ENCODE data around the gene RELN. TPM values are rescaled to one million over a fixed set of nuclear protein-coding genes. Genes with fewer than 3 reads are reported as not detected.

The RELN gene
- total and polyA plus RNA-seq, 11 donors = 0.16 to 3.5 (median 1.3) TPM

DNA sequence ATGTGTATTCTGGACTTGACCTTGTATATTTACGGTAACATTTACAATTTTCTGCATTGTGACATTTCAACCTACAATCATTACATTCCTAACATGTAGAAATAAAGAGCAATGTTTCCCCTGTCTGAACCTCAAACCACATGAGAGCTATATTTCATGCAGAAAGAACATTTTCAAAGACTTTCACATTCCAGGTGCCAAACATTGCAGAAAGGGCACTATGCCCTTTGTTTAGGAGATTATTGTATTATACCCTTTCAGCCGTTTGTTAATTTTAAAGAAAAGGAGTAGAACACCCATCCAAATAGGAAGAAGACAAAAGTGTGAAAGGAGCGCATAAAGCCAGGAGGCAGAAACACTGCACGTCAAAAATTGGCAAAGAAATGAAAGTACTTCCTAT, 260.4 kb downstream of the RELN start:
- TF ChIP-seq POLR2A (IDR thresholded peaks at IDR 0.05) = no peak
- intact Hi-C loops (cut with DNase I) = no loop called here
- no peaks in the 10 kb centered on the region for H3K36me3 ChIP-seq
- ATAC-seq (no peak), DNase-seq (no peak)
- no peak overlapping the region for H3K4me3 ChIP-seq
- H3K27ac ChIP-seq = no peak overlapping the region
- no peaks in the 10 kb centered on the region for H3K27me3 ChIP-seq
- 80 to 90% (median 85%) methylated on average over 4 of the region's 4 CpGs for WGBS, 4 donors
- no peaks in the 10 kb centered on the region for H3K4me1 ChIP-seq
- no peaks in the 10 kb centered on the region for H3K9me3 ChIP-seq

DNA sequence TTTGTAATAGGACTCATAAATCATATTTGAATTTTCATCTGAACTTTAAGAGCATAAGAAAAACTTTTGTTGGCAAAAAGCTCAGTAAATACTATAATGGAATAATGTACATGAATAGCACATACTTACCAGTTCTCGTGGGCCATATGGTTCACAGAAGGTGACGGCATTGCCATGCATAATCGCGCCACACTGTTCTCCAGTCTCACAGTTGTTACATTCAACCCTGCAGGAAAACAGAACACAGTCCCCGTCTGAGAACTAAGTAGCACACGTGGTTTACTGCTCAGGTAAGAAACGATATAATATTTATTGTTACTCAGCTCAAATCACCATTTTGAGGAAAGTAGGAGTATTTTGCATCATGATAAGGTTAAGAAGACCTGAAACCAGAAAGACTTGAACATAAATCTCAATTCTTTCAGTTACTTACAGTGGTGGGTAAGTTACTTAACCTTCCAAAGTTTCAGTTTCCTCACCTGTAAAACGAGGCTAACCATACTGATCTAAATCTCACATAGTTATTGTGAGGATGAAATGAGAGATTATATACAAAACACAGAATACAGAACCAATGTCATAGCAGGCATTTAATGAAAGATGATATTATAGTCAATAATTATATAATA, 261.4 kb downstream of the RELN start:
- intact Hi-C loops (cut with DNase I) = no loop called here
- Histone ChIP-seq H3K4me1 (no peaks in the 10 kb centered on the region), H3K9me3 (no peaks in the 10 kb centered on the region), H3K4me3 (no peak overlapping the region), H3K27ac (no peak overlapping the region), H3K36me3 (no peaks in the 10 kb centered on the region), H3K27me3 (no peaks in the 10 kb centered on the region)
- WGBS, 4 donors = 77 to 84% (median 79%) methylated on average over 8 of the region's 8 CpGs
- DNase-seq (no peak), ATAC-seq (no peak)
- TF ChIP-seq, protein P1, sequence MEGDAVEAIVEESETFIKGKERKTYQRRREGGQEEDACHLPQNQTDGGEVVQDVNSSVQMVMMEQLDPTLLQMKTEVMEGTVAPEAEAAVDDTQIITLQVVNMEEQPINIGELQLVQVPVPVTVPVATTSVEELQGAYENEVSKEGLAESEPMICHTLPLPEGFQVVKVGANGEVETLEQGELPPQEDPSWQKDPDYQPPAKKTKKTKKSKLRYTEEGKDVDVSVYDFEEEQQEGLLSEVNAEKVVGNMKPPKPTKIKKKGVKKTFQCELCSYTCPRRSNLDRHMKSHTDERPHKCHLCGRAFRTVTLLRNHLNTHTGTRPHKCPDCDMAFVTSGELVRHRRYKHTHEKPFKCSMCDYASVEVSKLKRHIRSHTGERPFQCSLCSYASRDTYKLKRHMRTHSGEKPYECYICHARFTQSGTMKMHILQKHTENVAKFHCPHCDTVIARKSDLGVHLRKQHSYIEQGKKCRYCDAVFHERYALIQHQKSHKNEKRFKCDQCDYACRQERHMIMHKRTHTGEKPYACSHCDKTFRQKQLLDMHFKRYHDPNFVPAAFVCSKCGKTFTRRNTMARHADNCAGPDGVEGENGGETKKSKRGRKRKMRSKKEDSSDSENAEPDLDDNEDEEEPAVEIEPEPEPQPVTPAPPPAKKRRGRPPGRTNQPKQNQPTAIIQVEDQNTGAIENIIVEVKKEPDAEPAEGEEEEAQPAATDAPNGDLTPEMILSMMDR (IDR thresholded peaks at IDR 0.05) = no peak
- no peak for TF ChIP-seq POLR2A (IDR thresholded peaks at IDR 0.05)

DNA sequence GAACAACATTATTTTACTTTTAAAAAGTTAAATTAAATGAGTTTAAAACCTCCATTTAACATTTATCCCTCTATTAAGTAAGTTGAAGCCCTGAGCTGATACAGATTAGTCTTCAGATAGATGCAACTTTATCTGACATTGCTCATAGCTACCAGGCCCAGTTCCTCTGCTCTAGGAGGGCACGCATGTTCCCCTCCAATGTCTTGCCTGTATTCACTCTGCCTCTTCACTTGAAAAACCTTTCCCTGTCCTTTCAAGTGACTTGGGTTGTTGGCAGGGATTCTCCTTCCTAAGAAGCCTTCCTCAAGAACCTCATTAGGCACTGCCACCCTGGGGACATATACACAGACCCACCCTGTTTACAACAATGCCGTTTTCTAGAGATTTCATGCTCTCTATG, 270.4 kb downstream of the RELN start:
- intact Hi-C loops (cut with DNase I) = no loop called here
- Histone ChIP-seq H3K27me3 (no peaks in the 10 kb centered on the region), H3K4me1 (no peaks in the 10 kb centered on the region), H3K27ac (no peak overlapping the region), H3K36me3 (no peaks in the 10 kb centered on the region), H3K9me3 (no peaks in the 10 kb centered on the region), H3K4me3 (no peak overlapping the region)
- no peak for DNase-seq
- TF ChIP-seq, protein P1 (IDR thresholded peaks at IDR 0.05) = no peak
- no peak for TF ChIP-seq POLR2A (IDR thresholded peaks at IDR 0.05)
- 79 to 85% (median 82%) methylated on average over 2 of the region's 2 CpGs for WGBS, 4 donors
- no peak for ATAC-seq

DNA sequence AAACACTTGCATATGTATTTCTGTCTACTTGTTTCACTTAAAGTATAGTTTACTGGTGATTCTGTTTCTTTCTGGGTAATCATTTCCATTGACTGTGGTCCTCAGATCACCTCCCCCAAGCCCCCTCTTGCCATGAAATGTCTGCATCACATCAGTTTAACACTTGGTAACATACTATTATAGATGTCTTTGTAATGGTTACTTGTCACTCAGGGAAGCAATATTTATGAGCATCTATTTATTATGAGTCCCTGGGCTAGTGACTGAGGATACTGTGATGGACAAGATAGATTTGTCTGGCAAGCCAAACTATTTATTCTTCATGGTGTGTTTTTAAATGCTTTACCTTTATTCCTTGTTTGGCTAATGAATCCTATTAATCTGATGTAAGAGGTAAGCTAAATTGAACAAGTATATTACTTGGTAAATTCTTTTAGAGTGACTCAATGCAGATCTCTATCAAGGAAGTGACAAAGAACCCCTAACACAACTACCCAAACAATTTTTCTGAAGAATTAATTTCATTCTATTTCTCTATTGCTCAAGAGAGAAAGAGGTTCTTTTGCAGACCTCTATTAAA, 270.9 kb downstream of the RELN start:
- ATAC-seq (no peak), DNase-seq (no peak)
- no peaks in the 10 kb centered on the region for H3K27me3 ChIP-seq
- no peaks in the 10 kb centered on the region for H3K4me1 ChIP-seq
- H3K36me3 ChIP-seq = no peaks in the 10 kb centered on the region
- no peaks in the 10 kb centered on the region for H3K9me3 ChIP-seq
- TF ChIP-seq, protein P1 (IDR thresholded peaks at IDR 0.05) = no peak
- intact Hi-C loops (cut with DNase I) = no loop called here
- no peak overlapping the region for H3K4me3 ChIP-seq
- no peak overlapping the region for H3K27ac ChIP-seq

DNA sequence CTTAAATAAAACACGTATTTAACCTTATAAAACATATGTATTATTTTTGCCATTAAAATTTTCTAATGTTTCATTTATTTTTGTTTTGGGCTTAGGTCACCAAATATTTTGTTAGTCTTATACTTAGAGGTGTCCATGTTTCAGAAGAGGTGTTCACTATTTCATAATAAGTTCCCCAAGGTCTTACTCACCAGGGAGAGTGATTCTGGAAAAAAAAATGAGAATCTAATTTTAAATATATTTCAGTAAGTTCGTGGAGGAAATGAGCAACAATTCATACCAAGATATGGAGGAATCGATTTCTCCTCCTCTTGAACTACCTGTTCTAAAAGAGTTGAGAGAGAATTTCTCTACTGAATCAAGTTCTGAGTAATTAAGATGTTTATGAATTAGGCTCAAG, 271.9 kb downstream of the RELN start:
- H3K27ac ChIP-seq = no peak overlapping the region
- ATAC-seq (no peak), DNase-seq (no peak)
- no peaks in the 10 kb centered on the region for H3K27me3 ChIP-seq
- intact Hi-C loops (cut with DNase I) = no loop called here
- H3K4me3 ChIP-seq = no peak overlapping the region
- no peaks in the 10 kb centered on the region for H3K4me1 ChIP-seq
- no peaks in the 10 kb centered on the region for H3K36me3 ChIP-seq
- TF ChIP-seq, protein P1 (IDR thresholded peaks at IDR 0.05) = no peak
- TF ChIP-seq POLR2A (IDR thresholded peaks at IDR 0.05) = no peak
- H3K9me3 ChIP-seq = no peaks in the 10 kb centered on the region
- 67 to 78% (median 75%) methylated on average over 3 of the region's 3 CpGs for WGBS, 4 donors

Data from heart left ventricle (tissue), 16 donors.